ENCODE results near the gene MAP7.
"Not testable (repeated sequence)": the region's sequence is repeated elsewhere in the genome, so short reads cannot be mapped to it uniquely, and the experiment has no call there.

MAP7 gene

DNA sequence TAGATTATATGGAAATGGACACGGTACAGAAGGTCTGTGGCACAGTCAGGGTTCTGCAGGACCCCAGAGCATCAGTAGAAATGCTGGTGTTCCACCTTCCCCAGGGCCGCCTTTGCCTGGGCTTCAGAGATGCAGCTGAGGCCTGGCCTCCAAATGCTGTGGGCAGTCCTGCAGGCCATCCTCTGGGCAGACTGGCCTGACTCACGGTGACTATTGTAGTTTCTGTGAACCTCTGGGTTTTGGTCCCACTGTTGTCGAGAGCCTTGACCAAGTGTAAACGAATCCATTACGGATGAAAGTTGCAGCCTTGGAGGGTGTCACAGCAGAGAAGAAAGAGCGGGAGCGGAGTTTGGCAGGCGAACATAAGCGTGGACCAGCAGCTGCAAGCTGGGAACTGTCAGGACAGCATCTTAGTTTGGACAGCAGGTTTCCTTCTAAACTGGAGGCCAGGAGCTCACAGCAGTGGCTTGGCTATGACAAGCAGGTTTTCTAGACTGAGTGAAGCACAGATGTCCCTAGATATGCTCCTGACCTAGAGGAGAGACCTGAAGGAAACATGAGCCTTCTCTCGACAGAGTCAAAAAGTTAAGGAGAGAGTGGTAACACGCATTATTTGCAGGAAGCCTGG, 214.4 kb downstream of the MAP7 start:
- DNase-seq (ENCODE audit: low spot score), result no peak

- no peak for DNase-seq (ENCODE audit: low spot score)
Measured at GRCh38 chr6:136334853-136335252, 215.4 kb downstream of the MAP7 start.

DNA sequence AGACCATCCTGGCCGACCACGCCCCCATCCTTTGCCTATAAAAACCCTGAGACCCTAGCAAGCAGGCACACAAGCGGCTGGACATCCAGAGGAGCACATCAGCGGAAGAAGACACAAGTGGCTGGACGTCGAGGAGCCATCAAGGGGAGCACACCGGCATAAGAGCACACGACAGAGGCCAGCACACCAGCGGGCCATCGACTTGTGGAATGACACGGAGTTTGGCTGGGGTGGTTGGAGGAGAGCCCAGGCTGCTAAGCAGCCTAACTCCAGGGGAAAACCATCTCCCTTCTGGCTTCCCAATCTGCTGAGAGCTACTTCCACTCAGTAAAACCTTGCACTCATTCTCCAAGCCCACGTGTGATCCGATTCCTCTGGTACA, 215.8 kb downstream of the MAP7 start:
- no peak for DNase-seq (ENCODE audit: low spot score)

DNA sequence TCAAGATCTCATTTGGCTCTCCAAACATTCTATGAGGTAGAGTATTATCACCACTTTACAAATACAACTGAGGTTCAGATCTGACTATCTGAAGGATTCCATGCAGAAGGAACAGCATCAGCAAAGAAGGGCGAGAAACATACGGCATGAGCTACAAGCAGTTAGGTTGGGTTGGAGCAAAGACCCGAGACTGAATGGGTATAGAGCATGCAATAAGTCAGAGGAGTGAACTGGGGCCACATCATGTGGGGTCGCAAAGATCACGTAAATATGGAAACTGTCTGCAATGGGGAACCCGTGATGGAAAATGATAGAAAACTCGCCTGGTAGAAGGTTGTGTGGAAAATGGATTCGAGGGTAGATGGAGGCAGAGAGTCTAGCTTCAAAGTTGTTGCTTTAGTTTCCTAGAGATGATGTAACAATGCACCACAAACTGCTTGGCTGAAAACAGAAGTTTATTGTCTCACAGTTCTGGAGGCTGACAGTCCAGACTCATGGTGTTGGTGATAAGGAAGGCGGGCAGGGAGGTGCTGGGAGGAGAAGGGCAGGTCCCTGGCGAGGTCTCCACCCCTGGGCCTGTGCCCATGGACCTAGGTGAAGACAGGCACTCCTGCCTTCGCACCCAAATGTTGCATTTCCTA, 216.3 kb downstream of the MAP7 start:
- DNase-seq (ENCODE audit: low spot score), result no peak

DNA sequence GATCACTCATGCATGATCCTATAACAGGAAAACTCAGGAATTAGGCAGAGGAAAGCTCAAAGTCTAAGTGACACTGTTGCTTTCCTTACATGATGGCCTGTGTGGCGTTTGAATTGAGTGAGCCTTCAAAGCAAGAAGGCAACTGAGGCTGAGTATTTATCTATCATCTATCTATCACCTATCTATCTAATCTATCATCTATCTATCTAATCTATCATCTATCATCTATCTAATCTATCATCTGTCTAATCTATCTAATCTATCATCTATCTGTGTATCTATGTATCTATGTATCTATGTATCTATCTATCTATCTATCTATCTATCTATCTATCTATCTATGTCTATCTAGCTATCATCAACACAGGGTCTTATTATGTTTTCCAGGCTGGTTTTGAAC, 218.8 kb downstream of the MAP7 start:
- DNase-seq (ENCODE audit: low spot score), result no peak

GRCh38 chr6:136330634-136331033, 219.6 kb downstream of the MAP7 start:
- DNase-seq (ENCODE audit: low spot score), result no peak

GRCh38 chr6:136326038-136326553, 224.1 kb downstream of the MAP7 start:
- no peak for DNase-seq (ENCODE audit: low spot score)

GRCh38 chr6:136324686-136325380, 225.4 kb downstream of the MAP7 start:
- peak; percentile 15 for DNase-seq (ENCODE audit: low spot score)

- DNase-seq (ENCODE audit: low spot score), result peak; percentile 44
Measured at GRCh38 chr6:136323431-136324112, 226.7 kb downstream of the MAP7 start.

GRCh38 chr6:136319732-136320131, 230.5 kb downstream of the MAP7 start:
- DNase-seq (ENCODE audit: low spot score), result no peak

DNA sequence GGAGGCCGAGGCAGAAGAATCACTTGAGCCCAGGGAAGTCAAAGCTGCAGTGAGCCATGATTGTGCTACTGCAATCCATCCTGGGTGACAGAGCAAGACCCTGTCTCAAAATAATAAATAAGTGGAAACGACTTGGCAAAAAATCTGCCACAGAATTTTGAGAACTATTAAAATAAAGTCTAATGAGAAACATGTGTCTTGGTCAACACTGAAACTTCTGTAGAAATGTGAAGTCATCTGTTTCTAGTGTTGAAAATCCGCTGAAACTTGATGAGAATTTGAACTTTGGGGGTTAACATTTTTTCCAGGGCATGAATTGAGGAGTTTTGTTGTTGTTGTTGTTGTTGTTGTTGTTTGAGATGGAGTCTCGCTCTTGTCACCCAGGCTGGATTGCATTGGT, 231.5 kb downstream of the MAP7 start:
- no peak for DNase-seq (ENCODE audit: low spot score)

GRCh38 chr6:136317971-136318370, 232.3 kb downstream of the MAP7 start:
- DNase-seq (ENCODE audit: low spot score), result no peak

- peak; percentile 70 for DNase-seq (ENCODE audit: low spot score)
Measured at GRCh38 chr6:136317021-136317694, 233.1 kb downstream of the MAP7 start.

- DNase-seq (ENCODE audit: low spot score), result no peak
Measured at GRCh38 chr6:136315594-136315993, 234.6 kb downstream of the MAP7 start.

GRCh38 chr6:136312975-136313374, 237.2 kb downstream of the MAP7 start:
- no peak for DNase-seq (ENCODE audit: low spot score)

DNA sequence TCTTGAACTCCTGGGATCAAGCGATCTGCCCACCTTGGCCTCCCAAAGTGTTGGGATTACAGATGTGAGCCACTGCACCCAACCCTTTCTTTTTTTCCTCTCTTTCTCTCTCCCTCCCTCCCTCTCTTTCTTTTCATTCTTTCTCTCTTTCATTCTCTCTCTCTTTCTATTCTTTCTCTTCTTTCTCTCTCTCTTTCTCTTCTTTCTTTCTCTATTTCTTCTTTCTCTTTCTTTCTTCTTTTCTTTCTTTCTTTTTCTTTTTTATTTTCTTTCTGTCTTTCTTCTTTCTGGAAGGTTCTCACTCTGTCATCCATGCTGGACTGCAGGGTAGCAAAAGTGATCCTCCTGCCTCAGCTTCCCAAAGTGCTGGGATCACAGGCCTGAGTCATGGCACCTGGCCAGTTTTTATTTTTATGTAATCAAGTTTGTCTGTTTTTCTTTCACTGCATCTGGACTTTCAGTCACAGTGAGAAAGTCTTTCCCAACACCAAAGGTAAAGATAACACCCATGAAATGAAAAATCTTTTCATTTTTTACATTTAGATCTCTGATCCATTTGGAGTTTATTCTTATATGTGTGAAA, 240.4 kb downstream of the MAP7 start:
- no peak for DNase-seq (ENCODE audit: low spot score)

- DNase-seq (ENCODE audit: low spot score), result no peak
Measured at GRCh38 chr6:136309171-136309570, 241.1 kb downstream of the MAP7 start.

- not testable (repeated sequence) for DNase-seq (ENCODE audit: low spot score)
Measured at GRCh38 chr6:136308469-136308868, 241.8 kb downstream of the MAP7 start.

- no peak for DNase-seq (ENCODE audit: low spot score)
Measured at GRCh38 chr6:136307351-136307750, 242.9 kb downstream of the MAP7 start.

DNA sequence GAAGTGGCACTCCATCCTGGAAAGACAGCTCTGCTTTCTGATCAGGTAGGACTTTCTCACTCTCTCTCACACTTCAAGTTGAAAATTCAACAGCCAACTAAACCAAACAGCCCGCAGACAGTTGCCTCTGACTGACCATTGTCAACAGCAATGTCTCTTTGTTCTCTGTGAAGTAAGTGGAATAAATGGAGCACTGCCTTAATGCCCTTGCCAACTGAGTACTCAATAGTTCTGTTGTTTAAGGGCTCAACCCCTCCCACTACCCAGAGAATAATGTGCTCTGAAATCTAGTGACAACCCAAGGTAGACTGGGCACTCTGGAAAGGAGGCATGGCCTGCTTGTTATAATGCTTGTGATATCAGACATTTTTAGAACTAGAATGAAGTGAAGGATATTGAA, 243.8 kb downstream of the MAP7 start:
- DNase-seq (ENCODE audit: low spot score), result no peak

- DNase-seq (ENCODE audit: low spot score), result no peak
Measured at GRCh38 chr6:136304410-136304809, 245.8 kb downstream of the MAP7 start.

DNA sequence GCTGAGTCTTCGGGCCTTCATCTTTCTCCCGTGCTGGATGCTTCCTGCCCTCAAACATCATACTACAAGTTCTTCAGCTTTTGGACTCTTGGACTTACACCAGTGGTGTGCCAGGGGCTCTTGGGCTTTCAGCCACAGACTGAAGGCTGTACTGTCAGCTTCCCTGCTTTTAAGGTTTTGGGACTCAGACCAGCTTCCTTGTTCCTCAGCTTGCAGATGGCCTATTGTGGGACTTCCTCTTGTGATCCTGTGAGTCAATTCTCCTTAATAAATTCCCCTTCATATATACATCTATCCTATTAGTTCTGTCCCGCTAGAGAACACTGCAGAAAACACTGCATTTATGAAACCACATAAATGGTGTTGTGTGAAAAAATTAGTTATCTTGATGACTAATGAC, 246.7 kb downstream of the MAP7 start:
- no peak for DNase-seq (ENCODE audit: low spot score)

Measured in AG08395 (cell line).